ENCODE measurements around the gene IRF3. TPM values are rescaled to one million over a fixed set of nuclear protein-coding genes. Genes with fewer than 3 reads are reported as not detected.

Gene IRF3
- total and polyA plus RNA-seq, 2 of the 4 experiments (the other 2 are of a cell fraction): 39.6 to 65.2 TPM

GRCh38 chr19:49682274-49682673 is 16.6 kb upstream of the IRF3 start:
- TF ChIP-seq ELK1 (IDR thresholded peaks at IDR 0.05; ENCODE audit: borderline replicate concordance, low read depth, low read length) (no peak), SMC3 (IDR thresholded peaks at IDR 0.05; ENCODE audit: low read depth, low read length) (no peak), USF2 (IDR thresholded peaks at IDR 0.05; ENCODE audit: low read depth, low read length) (no peak), CHD1 (IDR thresholded peaks at IDR 0.05; ENCODE audit: low read depth, low read length) (no peak), FOS (IDR thresholded peaks at IDR 0.05; ENCODE audit: low read depth, low read length) (no peak), CEBPB (IDR thresholded peaks at IDR 0.05; ENCODE audit: low read depth, low read length) (no peak)
- in situ Hi-C loops (cut with MboI; ENCODE audit: low sequenced_read_pairs): loop anchor here (10.0 kb wide), 1 partner anchor 173 kb away; the partner anchor contains the start of gene PTOV1
- H3K27me3 ChIP-seq (ENCODE audit: control insufficient read depth, insufficient read depth, low read length): no peaks in the 10 kb centered on the region
- H2AK9ac ChIP-seq (replicated peaks; ENCODE audit: low read depth, low read length, poor library complexity): no peak overlapping the region
- CTCF ChIA-PET: no interaction called here
- H3K9ac ChIP-seq (ENCODE audit: low read depth, low read length): no peak overlapping the region
- no peak overlapping the region for H2AK5ac ChIP-seq (ENCODE audit: low read depth, low read length)
- no peak overlapping the region for H4K8ac ChIP-seq (ENCODE audit: low read depth in 2 of 2, low read length in 2 of 2)
- H4K20me1 ChIP-seq (ENCODE audit: insufficient read depth, low read length): peaks cover 59% of the 10 kb centered on the region
- peaks cover 13% of the 10 kb centered on the region for H3K4me1 ChIP-seq (ENCODE audit: control insufficient read depth, insufficient read depth, low read length)
- H2AFZ ChIP-seq (replicated peaks; ENCODE audit: low read length, poor library complexity): no peak overlapping the region
- ATAC-seq (ENCODE audit: low read depth) (no peak), DNase-seq (no peak)
- no peak overlapping the region for H3K4me2 ChIP-seq (ENCODE audit: low read depth, low read length)
- H3K36me3 ChIP-seq (ENCODE audit: control insufficient read depth, insufficient read depth, low read length): peaks cover 41% of the 10 kb centered on the region
- no peak overlapping the region for H2BK5ac ChIP-seq (ENCODE audit: low read depth, low read length, poor library complexity, severe bottlenecking)
- POLR2A ChIA-PET (ENCODE audit: unreplicated experiment): no interaction called here
- H2BK120ac ChIP-seq (ENCODE audit: low read depth, low read length): no peak overlapping the region
- H3K56ac ChIP-seq (ENCODE audit: extremely low read depth, insufficient read depth, low read length): no peak overlapping the region
- no peak overlapping the region for H3K23ac ChIP-seq (ENCODE audit: low read depth, low read length)
- no peak overlapping the region for H4K91ac ChIP-seq (ENCODE audit: insufficient read depth, low read depth, low read length)
- H3K18ac ChIP-seq (ENCODE audit: low read depth, low read length): no peak overlapping the region
- intact Hi-C loops (cut with micrococcal nuclease): loop anchor here (5.0 kb wide), 1 partner anchor 110 kb away; no protein-coding TSS in a partner anchor
- WGBS, 2 experiments (ENCODE audit: extremely low coverage in 2 of 2, insufficient read length in 1 of 2): 100% methylated on average over 1 of the region's 8 CpGs; no CpG with 5 or more reads in 1 of the 2 experiments
- no peak overlapping the region for H3K4me3 ChIP-seq (ENCODE audit: insufficient read depth, low read depth, low read length)
- H3K9me1 ChIP-seq (ENCODE audit: insufficient read depth, low read length): peaks cover 3% of the 10 kb centered on the region; the same call in 1 of the 2 replicates
- H3K14ac ChIP-seq (replicated peaks; ENCODE audit: low read depth, low read length): no peak overlapping the region
- no TSS peak for BruUV-seq (replicated peaks)
- peaks cover 19 to 70% of the 10 kb centered on the region in 2 experiments for H3K79me1 ChIP-seq (ENCODE audit: low read depth in 1 of 2, low read length in 2 of 2)
- no peak overlapping the region for H4K5ac ChIP-seq (ENCODE audit: low read depth, low read length)
- H2BK15ac ChIP-seq (ENCODE audit: low read depth, low read length): no peak overlapping the region
- H3K4ac ChIP-seq (ENCODE audit: low read depth, low read length): no peak overlapping the region
- H3K9me3 ChIP-seq (ENCODE audit: control insufficient read depth, insufficient read depth, low read length): no peaks in the 10 kb centered on the region
- dilution Hi-C loops (cut with HindIII; ENCODE audit: low sequenced_read_pairs, unreplicated experiment): no loop called here
- no peak overlapping the region for H2BK20ac ChIP-seq (ENCODE audit: low read depth, low read length)
- no peak overlapping the region for H3K27ac ChIP-seq (ENCODE audit: insufficient read depth, low read length)

All from IMR-90 (cell line).